EL (cell line): Measurements from ENCODE around the gene PTPRN2.

Experiments
- DNase-seq: peaks from one replicate; pipeline ENCODE4 v3.0.0-alpha.2; 2016

Gene PTPRN2

GRCh38 chr7:157863906-157864810, 723.5 kb downstream of the PTPRN2 start:
- no peak for DNase-seq

GRCh38 chr7:157863176-157863575, 724.4 kb downstream of the PTPRN2 start:
- DNase-seq = no peak

GRCh38 chr7:157862731-157863130, 724.9 kb downstream of the PTPRN2 start:
- no peak for DNase-seq

- no peak for DNase-seq
Measured at GRCh38 chr7:157861551-157861950, 726.1 kb downstream of the PTPRN2 start.

GRCh38 chr7:157861031-157861491, 726.6 kb downstream of the PTPRN2 start:
- no peak for DNase-seq

GRCh38 chr7:157860406-157860805, 727.2 kb downstream of the PTPRN2 start:
- no peak for DNase-seq

GRCh38 chr7:157859915-157860314, 727.7 kb downstream of the PTPRN2 start:
- DNase-seq = no peak

GRCh38 chr7:157857578-157858075, 730.0 kb downstream of the PTPRN2 start:
- DNase-seq = no peak

- DNase-seq = no peak
Measured at GRCh38 chr7:157856873-157857577, 730.6 kb downstream of the PTPRN2 start.

- DNase-seq = no peak
Measured at GRCh38 chr7:157855452-157856213, 732.0 kb downstream of the PTPRN2 start.

GRCh38 chr7:157855016-157855415, 732.6 kb downstream of the PTPRN2 start:
- no peak for DNase-seq

GRCh38 chr7:157854066-157854891, 733.3 kb downstream of the PTPRN2 start:
- no peak for DNase-seq

GRCh38 chr7:157853789-157854065, 733.9 kb downstream of the PTPRN2 start:
- DNase-seq = no peak

GRCh38 chr7:157853076-157853788, 734.4 kb downstream of the PTPRN2 start:
- no peak for DNase-seq

GRCh38 chr7:157851501-157852067, 736.0 kb downstream of the PTPRN2 start:
- DNase-seq = no peak

GRCh38 chr7:157850481-157851444, 736.9 kb downstream of the PTPRN2 start:
- DNase-seq = no peak

- DNase-seq = no peak
Measured at GRCh38 chr7:157849726-157850125, 737.9 kb downstream of the PTPRN2 start.

GRCh38 chr7:157849341-157849596, 738.4 kb downstream of the PTPRN2 start:
- no peak for DNase-seq

- no peak for DNase-seq
Measured at GRCh38 chr7:157848508-157849340, 738.9 kb downstream of the PTPRN2 start.
